Smooth muscle cell (in vitro differentiated cells): ENCODE measurements around the gene ARSB. TPM values are rescaled to one million over a fixed set of nuclear protein-coding genes. Genes with fewer than 3 reads are reported as not detected.

ENCODE experiments used
- DNase-seq: peaks from one replicate; lab custom pipeline; 2025; ENCODE audit not compliant: unreplicated experiment; lab: John Stamatoyannopoulos, UW
- H2AFZ ChIP-seq: fragments of 200-600 bp; sonication (generic); 2 replicates; pipeline ENCODE4 v1.6.0; 2016; ENCODE audit warnings: antibody characterized with exemption, low read depth, mild to moderate bottlenecking
- H3F3A ChIP-seq: fragments of 200-600 bp; sonication (generic); 2 replicates; pipeline ENCODE4 v1.6.0; 2017; ENCODE audit warnings: antibody characterized with exemption, low read depth
- H3K27ac ChIP-seq: fragments of 200-600 bp; sonication (generic); 2 replicates; pipeline ENCODE4 v1.5.1; 2016; ENCODE audit warnings: low read depth, mild to moderate bottlenecking
- H3K27me3 ChIP-seq: fragments of 200-600 bp; sonication (generic); 2 replicates; pipeline ENCODE4 v1.6.1; 2016; ENCODE audit warnings: low read depth, mild to moderate bottlenecking
- H3K36me3 ChIP-seq: fragments of 200-600 bp; sonication (generic); 2 replicates; pipeline ENCODE4 v1.5.1; 2016; ENCODE audit warnings: low read depth
- H3K4me1 ChIP-seq: fragments of 200-600 bp; sonication (generic); 2 replicates; pipeline ENCODE4 v1.5.1; 2016; ENCODE audit warnings: low read depth
- H3K4me2 ChIP-seq: fragments of 200-600 bp; sonication (generic); 2 replicates; pipeline ENCODE4 v1.6.0; 2016; ENCODE audit warnings: mild to moderate bottlenecking
- H3K4me3 ChIP-seq: fragments of 200-600 bp; sonication (generic); 2 replicates; pipeline ENCODE4 v1.5.1; 2016; ENCODE audit warnings: mild to moderate bottlenecking
- H3K79me2 ChIP-seq: fragments of 200-600 bp; sonication (generic); 2 replicates; pipeline ENCODE4 v1.6.0; 2016; ENCODE audit warnings: low read depth, mild to moderate bottlenecking
- H3K9ac ChIP-seq: fragments of 200-600 bp; sonication (generic); 2 replicates; pipeline ENCODE4 v1.6.0; 2016; ENCODE audit warnings: low read depth
- H3K9me3 ChIP-seq: fragments of 200-600 bp; sonication (generic); replicated peaks from 2 replicates; pipeline ENCODE4 v1.5.1; 2016; ENCODE audit warnings: low read depth
- H4K20me1 ChIP-seq: fragments of 200-600 bp; sonication (generic); 2 replicates; pipeline ENCODE4 v1.6.0; 2016; ENCODE audit warnings: low read depth
- WGBS: methylation state at CpG from one replicate; pipeline ENCODE4 v1.1.7; 2016; ENCODE audit warnings: low lambda C conversion rate; 5-methylcytosine and 5-hydroxymethylcytosine counted together
- polyA plus RNA-seq: library from polyadenylated mRNA; unstranded; fragments of >200 nt; fragmentation: Nextera tagmentation; extraction: Ambion mirVana; gene quantifications from 2 replicates; pipeline ENCODE4 v1.2.1, GENCODE V29; 2016
- total RNA-seq: library from RNA; depleted of rRNA; stranded (reverse); fragments of >200 nt; gene quantifications from 2 replicates; pipeline ENCODE4 v1.2.3, GENCODE V29; 2014
- TF ChIP-seq, protein P1 (sequence below): fragments of 200-600 bp; sonication (generic); IDR thresholded peaks from 2 replicates; pipeline ENCODE4 v1.5.1; 2017; ENCODE audit warnings: borderline replicate concordance, mild to moderate bottlenecking, antibody characterized with exemption; ENCODE audit not compliant: insufficient read depth, poor library complexity, severe bottlenecking

The ARSB gene
- total and polyA plus RNA-seq, 2 experiments from 2014 or later: 17.5 to 23.2 TPM

DNA sequence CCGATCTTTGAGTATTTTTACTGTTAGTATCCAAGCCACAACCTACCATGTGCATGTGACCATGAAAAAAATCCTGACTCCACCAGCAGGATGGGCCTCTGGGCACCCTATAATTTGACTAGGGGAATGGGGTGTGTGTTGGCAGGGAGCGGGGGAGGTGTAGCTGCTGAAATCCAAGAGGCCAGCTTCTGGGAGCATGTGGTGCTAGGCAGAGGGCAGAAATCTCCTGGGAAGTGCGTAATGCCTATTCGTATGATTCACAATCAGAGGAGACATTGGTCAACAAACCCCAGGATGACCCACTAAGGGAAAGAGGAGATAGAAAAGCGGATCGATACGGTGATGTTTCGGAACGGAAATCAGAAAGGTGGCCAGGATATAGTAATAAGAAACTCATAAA is 149.9 kb downstream of the ARSB start:
- Histone ChIP-seq H3K27ac (no peak overlapping the region), H3K36me3 (no peaks in the 10 kb centered on the region), H3K27me3 (no peaks in the 10 kb centered on the region), H2AFZ (no peak overlapping the region), H3K4me1 (peaks cover 7% of the 10 kb centered on the region), H3K9me3 (no peaks in the 10 kb centered on the region), H3F3A (no peaks in the 10 kb centered on the region), H3K4me3 (no peak overlapping the region), H3K9ac (no peak overlapping the region), H3K79me2 (no peaks in the 10 kb centered on the region), H3K4me2 (no peak overlapping the region), H4K20me1 (no peaks in the 10 kb centered on the region)
- no peak for DNase-seq
- TF ChIP-seq, protein P1, sequence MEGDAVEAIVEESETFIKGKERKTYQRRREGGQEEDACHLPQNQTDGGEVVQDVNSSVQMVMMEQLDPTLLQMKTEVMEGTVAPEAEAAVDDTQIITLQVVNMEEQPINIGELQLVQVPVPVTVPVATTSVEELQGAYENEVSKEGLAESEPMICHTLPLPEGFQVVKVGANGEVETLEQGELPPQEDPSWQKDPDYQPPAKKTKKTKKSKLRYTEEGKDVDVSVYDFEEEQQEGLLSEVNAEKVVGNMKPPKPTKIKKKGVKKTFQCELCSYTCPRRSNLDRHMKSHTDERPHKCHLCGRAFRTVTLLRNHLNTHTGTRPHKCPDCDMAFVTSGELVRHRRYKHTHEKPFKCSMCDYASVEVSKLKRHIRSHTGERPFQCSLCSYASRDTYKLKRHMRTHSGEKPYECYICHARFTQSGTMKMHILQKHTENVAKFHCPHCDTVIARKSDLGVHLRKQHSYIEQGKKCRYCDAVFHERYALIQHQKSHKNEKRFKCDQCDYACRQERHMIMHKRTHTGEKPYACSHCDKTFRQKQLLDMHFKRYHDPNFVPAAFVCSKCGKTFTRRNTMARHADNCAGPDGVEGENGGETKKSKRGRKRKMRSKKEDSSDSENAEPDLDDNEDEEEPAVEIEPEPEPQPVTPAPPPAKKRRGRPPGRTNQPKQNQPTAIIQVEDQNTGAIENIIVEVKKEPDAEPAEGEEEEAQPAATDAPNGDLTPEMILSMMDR: no peak
- 80% methylated on average over 9 of the region's 9 CpGs for WGBS

GRCh38 chr5:78833284-78833683 is 151.8 kb downstream of the ARSB start:
- Histone ChIP-seq H3K4me3 (no peak overlapping the region), H3K4me2 (no peak overlapping the region), H3K4me1 (peaks cover 7% of the 10 kb centered on the region), H3K27ac (no peak overlapping the region), H3K9ac (no peak overlapping the region), H3K9me3 (no peaks in the 10 kb centered on the region), H4K20me1 (no peaks in the 10 kb centered on the region), H3K79me2 (no peaks in the 10 kb centered on the region), H2AFZ (no peak overlapping the region), H3K36me3 (no peaks in the 10 kb centered on the region), H3F3A (no peaks in the 10 kb centered on the region), H3K27me3 (no peaks in the 10 kb centered on the region)
- WGBS: 81% methylated on average over 3 of the region's 3 CpGs
- TF ChIP-seq, protein P1: no peak
- DNase-seq: no peak

- Histone ChIP-seq H3K9ac (no peak overlapping the region), H3K4me3 (no peak overlapping the region), H2AFZ (no peak overlapping the region), H3K27me3 (no peaks in the 10 kb centered on the region), H3F3A (no peaks in the 10 kb centered on the region), H3K4me2 (no peak overlapping the region), H4K20me1 (no peaks in the 10 kb centered on the region), H3K79me2 (no peaks in the 10 kb centered on the region), H3K4me1 (peaks cover 7% of the 10 kb centered on the region), H3K36me3 (no peaks in the 10 kb centered on the region), H3K9me3 (no peaks in the 10 kb centered on the region), H3K27ac (no peak overlapping the region)
- WGBS: 89% methylated on average over 8 of the region's 8 CpGs
- DNase-seq: no peak
- TF ChIP-seq, protein P1: no peak
These were observed 154.5 kb downstream of the ARSB start for GRCh38 chr5:78830528-78831046.

GRCh38 chr5:78829811-78830527 is 155.1 kb downstream of the ARSB start:
- H3F3A ChIP-seq: peaks cover 1% of the 10 kb centered on the region
- no peak for DNase-seq
- H3K27me3 ChIP-seq: no peaks in the 10 kb centered on the region
- H3K4me2 ChIP-seq: no peak overlapping the region
- H3K27ac ChIP-seq: no peak overlapping the region
- no peaks in the 10 kb centered on the region for H3K36me3 ChIP-seq
- H3K4me1 ChIP-seq: peaks cover under 1% of the 10 kb centered on the region
- no peaks in the 10 kb centered on the region for H3K79me2 ChIP-seq
- H4K20me1 ChIP-seq: no peaks in the 10 kb centered on the region
- H2AFZ ChIP-seq: no peak overlapping the region
- no peak overlapping the region for H3K9ac ChIP-seq
- H3K4me3 ChIP-seq: no peak overlapping the region
- no peaks in the 10 kb centered on the region for H3K9me3 ChIP-seq
- TF ChIP-seq, protein P1: no peak
- 71% methylated on average over 6 of the region's 6 CpGs for WGBS
